SK-N-MC (cell line): ENCODE results near the gene C22orf23.

ENCODE experiments used
- EZH2 ChIP-seq: fragments of 200-600 bp; sonication (generic); IDR thresholded peaks from one replicate; pipeline ENCODE4 v1.6.1; 2017; ENCODE audit warnings: antibody characterized with exemption
- FOXP2 ChIP-seq: optimal IDR thresholded peaks from 2 replicates; pipeline ENCODE3; 2011; ENCODE audit warnings: mild to moderate bottlenecking, moderate library complexity; ENCODE audit not compliant: insufficient read depth; ENCODE audit errors: extremely low read length, control extremely low read depth
- POLR2AphosphoS5 ChIP-seq: IDR thresholded peaks from 2 replicates; pipeline ENCODE4 v1.6.1; 2012; ENCODE audit warnings: mild to moderate bottlenecking, low read depth, low read length, borderline replicate concordance

DNA sequence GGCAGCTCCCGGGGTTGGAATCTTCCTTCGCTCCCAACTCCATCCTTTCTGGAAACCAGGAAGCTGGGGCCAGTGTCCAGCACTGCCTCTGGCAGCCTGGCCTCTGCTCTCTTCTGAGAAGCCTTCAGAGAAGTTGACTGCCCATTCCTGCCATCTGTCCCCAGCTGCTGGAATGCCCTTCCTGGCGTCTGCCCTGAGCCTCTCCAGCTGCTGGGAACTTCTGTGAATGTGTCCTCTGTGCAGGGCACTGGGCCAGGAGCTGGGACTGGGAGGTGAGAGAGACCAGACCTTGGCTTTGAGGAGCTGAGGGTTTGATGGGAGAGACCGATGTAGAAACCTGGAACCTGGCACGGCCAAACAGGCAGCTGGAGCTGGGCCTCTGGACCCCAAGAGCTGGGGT lies 36.9 kb upstream of the C22orf23 start:
- TF ChIP-seq EZH2: no peak
- TF ChIP-seq POLR2AphosphoS5: no peak
- TF ChIP-seq FOXP2: no peak
